ENCODE measurements around the gene TANK.
"Not testable (repeated sequence)": the region's sequence is repeated elsewhere in the genome, so short reads cannot be mapped to it uniquely, and the experiment has no call there.

TANK gene

DNA sequence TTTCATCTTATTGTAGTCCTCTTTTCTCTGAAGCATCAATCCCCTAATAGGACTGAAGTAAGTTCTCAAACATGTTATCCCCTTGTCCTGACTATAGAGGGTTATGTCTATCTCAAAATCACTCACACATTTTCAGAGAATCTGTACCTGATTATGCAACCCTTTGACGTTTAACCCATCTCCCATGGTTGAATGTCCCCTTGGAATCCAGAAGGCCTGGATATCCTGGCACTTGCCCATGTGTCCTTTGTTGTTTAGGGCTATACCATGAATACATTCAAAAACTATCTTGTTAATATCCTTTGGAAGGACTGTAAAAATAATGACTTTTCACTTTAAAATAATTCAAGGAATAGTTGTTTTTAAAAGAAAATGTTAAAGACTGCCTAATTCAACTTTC is 81.7 kb downstream of the TANK start:
- Histone ChIP-seq H3K9ac (no peak overlapping the region), H3K36me3 (peaks cover 7% of the 10 kb centered on the region; the same call in 1 of the 2 replicates), H4K20me1 (peaks cover 42% of the 10 kb centered on the region), H3K4me3 (no peak overlapping the region), H3K9me3 (peaks cover 27% of the 10 kb centered on the region), H3K4me1 (no peaks in the 10 kb centered on the region), H3K27me3 (peaks cover 99% of the 10 kb centered on the region), H3K4me2 (no peak overlapping the region), H3K27ac (no peak overlapping the region)
- no peak for TF ChIP-seq Cebpa-rat (IDR thresholded peaks at IDR 0.05)

GRCh38 chr2:161243312-161243711 is 83.1 kb downstream of the TANK start:
- H3K27me3 ChIP-seq: peaks cover 99% of the 10 kb centered on the region
- no peaks in the 10 kb centered on the region for H3K36me3 ChIP-seq
- peaks cover 20% of the 10 kb centered on the region for H3K9me3 ChIP-seq
- H3K4me1 ChIP-seq: no peaks in the 10 kb centered on the region
- H3K4me2 ChIP-seq: no peak overlapping the region
- no peak for TF ChIP-seq Cebpa-rat (IDR thresholded peaks at IDR 0.05)
- H3K9ac ChIP-seq: no peak overlapping the region
- no peak overlapping the region for H3K27ac ChIP-seq
- peaks cover 28% of the 10 kb centered on the region; the same call in 1 of the 2 replicates for H4K20me1 ChIP-seq
- no peak overlapping the region for H3K4me3 ChIP-seq

- H4K20me1 ChIP-seq: peaks cover 22% of the 10 kb centered on the region; the same call in 1 of the 2 replicates
- no peak overlapping the region for H3K27ac ChIP-seq
- no peaks in the 10 kb centered on the region for H3K4me1 ChIP-seq
- no peak overlapping the region for H3K4me2 ChIP-seq
- H3K4me3 ChIP-seq: no peak overlapping the region
- H3K9ac ChIP-seq: no peak overlapping the region
- no peak for TF ChIP-seq Cebpa-rat (IDR thresholded peaks at IDR 0.05)
- H3K27me3 ChIP-seq: peaks cover 93% of the 10 kb centered on the region
- peaks cover 14% of the 10 kb centered on the region for H3K9me3 ChIP-seq
- no peaks in the 10 kb centered on the region for H3K36me3 ChIP-seq
Measured at GRCh38 chr2:161243905-161244304, 83.7 kb downstream of the TANK start.

GRCh38 chr2:161244387-161245260 is 84.4 kb downstream of the TANK start:
- H3K27ac ChIP-seq, H3K4me3 ChIP-seq, H3K9me3 ChIP-seq, H3K36me3 ChIP-seq, H3K9ac ChIP-seq, H3K4me2 ChIP-seq, H3K4me1 ChIP-seq: not testable (repeated sequence)
- Histone ChIP-seq H3K27me3 (peaks cover 86% of the 10 kb centered on the region), H4K20me1 (peaks cover 15% of the 10 kb centered on the region; the same call in 1 of the 2 replicates)

- H3K9me3 ChIP-seq: 0 out of 2 replicates have a peak, but pooled peaks cover 6% of the 10 kb centered on the region
- peaks cover 80% of the 10 kb centered on the region for H3K27me3 ChIP-seq
- no peak overlapping the region for H3K27ac ChIP-seq
- H3K4me1 ChIP-seq: no peaks in the 10 kb centered on the region
- no peak overlapping the region for H3K4me3 ChIP-seq
- no peak for TF ChIP-seq Cebpa-rat (IDR thresholded peaks at IDR 0.05)
- 0 out of 2 replicates have a peak, but pooled peaks cover 13% of the 10 kb centered on the region for H4K20me1 ChIP-seq
- H3K36me3 ChIP-seq: no peaks in the 10 kb centered on the region
- no peak overlapping the region for H3K4me2 ChIP-seq
- no peak overlapping the region for H3K9ac ChIP-seq
Measured at GRCh38 chr2:161245261-161245553, 85.0 kb downstream of the TANK start.

DNA sequence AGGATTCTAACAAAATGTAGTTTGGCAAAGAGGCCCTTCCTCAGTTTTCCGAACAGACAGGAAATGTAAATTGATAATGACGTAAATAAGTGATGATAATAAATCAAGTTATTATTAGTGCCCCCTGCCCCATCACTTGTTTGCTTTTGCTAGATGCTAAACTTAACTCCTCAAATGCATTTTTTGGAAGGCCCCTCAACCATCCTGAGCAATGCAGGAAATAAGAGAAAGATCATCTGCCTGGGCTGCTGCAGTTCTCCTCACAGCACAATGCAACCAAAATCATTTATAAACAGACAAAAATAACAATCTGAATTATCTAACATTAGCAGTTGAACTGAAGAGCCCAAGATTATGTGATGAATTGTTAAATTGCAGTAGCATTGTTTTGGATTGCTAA is 85.4 kb downstream of the TANK start:
- Histone ChIP-seq H3K4me1 (no peaks in the 10 kb centered on the region), H3K9me3 (0 out of 2 replicates have a peak, but pooled peaks cover 6% of the 10 kb centered on the region), H3K4me2 (no peak overlapping the region), H3K27ac (no peak overlapping the region), H4K20me1 (0 out of 2 replicates have a peak, but pooled peaks cover 13% of the 10 kb centered on the region), H3K9ac (no peak overlapping the region), H3K27me3 (peaks cover 75% of the 10 kb centered on the region), H3K4me3 (no peak overlapping the region), H3K36me3 (no peaks in the 10 kb centered on the region)
- TF ChIP-seq Cebpa-rat (IDR thresholded peaks at IDR 0.05): no peak

GRCh38 chr2:161246281-161246680 is 86.1 kb downstream of the TANK start:
- 0 out of 2 replicates have a peak, but pooled peaks cover 13% of the 10 kb centered on the region for H4K20me1 ChIP-seq
- no peak overlapping the region for H3K27ac ChIP-seq
- H3K9me3 ChIP-seq: 0 out of 2 replicates have a peak, but pooled peaks cover 6% of the 10 kb centered on the region
- no peaks in the 10 kb centered on the region for H3K36me3 ChIP-seq
- peaks cover 69% of the 10 kb centered on the region for H3K27me3 ChIP-seq
- no peak overlapping the region for H3K4me2 ChIP-seq
- H3K9ac ChIP-seq: no peak overlapping the region
- H3K4me1 ChIP-seq: no peaks in the 10 kb centered on the region
- no peak for TF ChIP-seq Cebpa-rat (IDR thresholded peaks at IDR 0.05)
- H3K4me3 ChIP-seq: no peak overlapping the region

- Histone ChIP-seq H3K27me3 (peaks cover 24% of the 10 kb centered on the region), H3K36me3 (no peaks in the 10 kb centered on the region), H4K20me1 (0 out of 2 replicates have a peak, but pooled peaks cover 2% of the 10 kb centered on the region), H3K27ac (no peak overlapping the region), H3K9me3 (no peaks in the 10 kb centered on the region), H3K4me2 (no peak overlapping the region), H3K4me1 (no peaks in the 10 kb centered on the region), H3K9ac (no peak overlapping the region), H3K4me3 (no peak overlapping the region)
- TF ChIP-seq Cebpa-rat (IDR thresholded peaks at IDR 0.05): no peak
Measured at GRCh38 chr2:161250864-161251436, 90.7 kb downstream of the TANK start.

DNA sequence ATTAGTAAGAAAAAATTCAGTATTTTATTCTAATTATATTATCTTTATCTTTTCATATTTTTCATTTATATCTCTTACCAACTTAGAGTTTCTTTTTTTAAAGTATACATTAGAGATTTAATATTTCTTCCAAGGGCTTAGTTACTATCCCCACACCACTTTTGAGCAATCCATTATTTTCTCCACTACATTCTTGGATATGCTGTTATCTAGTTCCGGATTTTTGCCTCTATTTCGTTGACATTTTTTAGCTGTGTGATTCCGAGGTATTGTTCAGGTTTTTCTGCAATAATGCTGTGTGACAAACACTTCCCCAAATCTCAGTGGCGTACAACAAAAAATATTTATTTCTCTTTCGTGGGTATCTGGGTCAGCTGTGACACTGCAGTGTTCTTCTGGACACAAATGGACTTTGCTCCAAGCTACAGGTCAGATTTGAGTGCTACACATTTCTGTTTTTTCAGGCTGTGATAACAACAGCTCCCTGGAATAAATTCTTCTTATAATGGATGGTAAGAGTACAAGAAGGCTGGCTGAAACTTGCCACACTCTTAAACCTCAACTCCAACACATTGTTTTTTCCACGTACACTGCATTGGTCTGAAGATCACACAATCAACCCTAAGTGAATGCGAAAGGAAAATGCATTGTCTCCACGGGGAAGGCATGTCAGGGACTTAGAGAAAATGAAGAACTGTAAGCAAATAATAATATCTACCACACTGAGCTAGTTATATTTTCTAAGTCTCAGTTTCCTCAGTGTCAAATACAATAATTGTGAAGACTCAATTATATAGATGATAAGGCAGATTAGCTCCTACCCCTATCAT is 97.1 kb downstream of the TANK start:
- no peaks in the 10 kb centered on the region for H3K9me3 ChIP-seq
- no peak overlapping the region for H3K9ac ChIP-seq
- no peaks in the 10 kb centered on the region for H3K36me3 ChIP-seq
- no peak overlapping the region for H3K4me2 ChIP-seq
- no peak overlapping the region for H3K4me3 ChIP-seq
- no peaks in the 10 kb centered on the region for H4K20me1 ChIP-seq
- no peak for TF ChIP-seq Cebpa-rat (IDR thresholded peaks at IDR 0.05)
- H3K4me1 ChIP-seq: no peaks in the 10 kb centered on the region
- H3K27me3 ChIP-seq: no peaks in the 10 kb centered on the region
- no peak overlapping the region for H3K27ac ChIP-seq

Measured in BLaER1 (cell line).